B cell (primary cell): ENCODE data around the gene LIG4. TPM values are rescaled to one million over a fixed set of nuclear protein-coding genes. Genes with fewer than 3 reads are reported as not detected.

Source experiments
- ATAC-seq: fragments of 200-7000 bp; cut with Tn5 transposase; one replicate; pipeline ENCODE4 v1.10.0; 2021; ENCODE audit warnings: low read depth, mild to moderate bottlenecking, moderate number of reproducible peaks, moderate library complexity
- CTCF ChIA-PET: fragments of 350-600 bp; sonication (Branson Sonifier 250); formaldehyde crosslinking; loops from one replicate; lab custom pipeline; 2021; ENCODE audit warnings: antibody characterized with exemption, inconsistent platforms; lab: Charles Lee
- POLR2A ChIA-PET: fragments of 350-600 bp; sonication (Branson Sonifier 250); formaldehyde crosslinking; loops from one replicate; lab custom pipeline; 2021; ENCODE audit warnings: antibody characterized with exemption; lab: Charles Lee
- DNase-seq: peaks from one replicate; pipeline ENCODE4 v3.0.0; 2013
- H2AFZ ChIP-seq: 2 replicates; pipeline ENCODE4 v1.6.1; 2012; ENCODE audit warnings: mild to moderate bottlenecking, low read depth, low read length; ENCODE audit not compliant: insufficient read depth, poor library complexity, severe bottlenecking
- H3K27ac ChIP-seq, 2 donors: 1 replicate in 1 of 2; 2 replicates in 1 of 2; pipeline ENCODE4 v1.5.1; 2012 to 2013; ENCODE audit warnings: low read length in 2 of 2, mild to moderate bottlenecking in 2 of 2, moderate library complexity in 1 of 2
- H3K27me3 ChIP-seq, 4 experiments: fragments of 200-600 bp in 1 of 4; sonication (generic) in 1 of 4; replicated peaks in 1 of 4; 1 replicate in 2 of 4; 2 replicates in 2 of 4; pipeline versions ENCODE4 v1.6.1 to v1.7.0; 2013 to 2016; ENCODE audit warnings: low read length in 3 of 4, mild to moderate bottlenecking in 2 of 4, mixed read lengths in 1 of 4, moderate library complexity in 1 of 4; ENCODE audit not compliant: insufficient read depth in 4 of 4, control insufficient read depth in 3 of 4; ENCODE audit errors: control extremely low read depth in 1 of 4
- H3K36me3 ChIP-seq, 2 experiments: replicated peaks in 1 of 2; 1 replicate in 1 of 2; 2 replicates in 1 of 2; pipeline versions ENCODE4 v1.6.1 to v1.7.1; 2013; ENCODE audit warnings: low read length in 1 of 2; ENCODE audit not compliant: insufficient read depth in 2 of 2, control insufficient read depth in 1 of 2; ENCODE audit errors: control extremely low read depth in 1 of 2, extremely low read depth in 1 of 2
- H3K4me1 ChIP-seq, 2 donors: fragments of 200-600 bp in 1 of 2; sonication (generic) in 1 of 2; 1 replicate in 1 of 2; 2 replicates in 1 of 2; pipeline versions ENCODE4 v1.5.1 to v1.6.1; 2013 to 2017; ENCODE audit warnings: low read length in 2 of 2; ENCODE audit not compliant: control insufficient read depth in 2 of 2, insufficient read depth in 2 of 2
- H3K4me2 ChIP-seq: replicated peaks from 2 replicates; pipeline ENCODE3; 2012; ENCODE audit warnings: mild to moderate bottlenecking, low read depth, low read length; ENCODE audit not compliant: poor library complexity, severe bottlenecking
- H3K4me3 ChIP-seq, 5 experiments: fragments of 200-600 bp in 1 of 5; sonication (generic) in 1 of 5; 1 replicate in 3 of 5; 2 replicates in 2 of 5; pipeline versions ENCODE4 v1.5.1 to v1.7.0; 2011 to 2016; ENCODE audit warnings: low read length in 4 of 5, mild to moderate bottlenecking in 4 of 5, low read depth in 2 of 5, control low read depth in 1 of 5, moderate library complexity in 1 of 5; ENCODE audit not compliant: insufficient read depth in 1 of 5; ENCODE audit errors: control extremely low read depth in 1 of 5, extremely low read depth in 1 of 5
- H3K79me2 ChIP-seq: fragments of 200-600 bp; sonication (generic); one replicate; pipeline ENCODE4 v1.6.0; 2016; ENCODE audit warnings: low read length; ENCODE audit not compliant: control insufficient read depth, insufficient read depth
- H3K9ac ChIP-seq: fragments of 200-600 bp; sonication (generic); 2 replicates; pipeline ENCODE4 v1.6.1; 2017; ENCODE audit warnings: mild to moderate bottlenecking, low read length, moderate library complexity
- H3K9me3 ChIP-seq, 3 donors: one replicate each; pipeline versions ENCODE4 v1.6.1 to v1.7.1; 2013; ENCODE audit warnings: low read length in 2 of 3; ENCODE audit not compliant: control insufficient read depth in 2 of 3, insufficient read depth in 1 of 3; ENCODE audit errors: control extremely low read depth in 1 of 3
- H4K20me1 ChIP-seq: 2 replicates; pipeline ENCODE4 v1.6.0; 2012; ENCODE audit warnings: mild to moderate bottlenecking, low read length; ENCODE audit not compliant: insufficient read depth, control insufficient read depth, poor library complexity, severe bottlenecking
- H3K27ac Mint-ChIP-seq: one replicate; pipeline ENCODE4 v1.8.0; 2021; ENCODE audit warnings: mixed read lengths
- H3K27me3 Mint-ChIP-seq: one replicate; pipeline ENCODE4 v1.8.0; 2021; ENCODE audit warnings: mixed read lengths
- H3K4me1 Mint-ChIP-seq: one replicate; pipeline ENCODE4 v1.8.0; 2021; ENCODE audit warnings: mixed read lengths
- H3K4me3 Mint-ChIP-seq: one replicate; pipeline ENCODE4 v1.8.0; 2021; ENCODE audit warnings: mixed read lengths
- H3K9me3 Mint-ChIP-seq: one replicate; pipeline ENCODE4 v1.8.0; 2022; ENCODE audit warnings: mixed read lengths; ENCODE audit not compliant: insufficient read depth
- EZH2 ChIP-seq: IDR thresholded peaks from 2 replicates; pipeline ENCODE4 v1.6.1; 2012; ENCODE audit warnings: borderline replicate concordance, low read depth, mild to moderate bottlenecking, moderate library complexity, low read length; ENCODE audit not compliant: insufficient read depth, poor library complexity, severe bottlenecking
- WGBS: methylation state at CpG from one replicate; pipeline ENCODE4 v1.1.5; 2013; ENCODE audit warnings: missing lambda C conversion rate; ENCODE audit not compliant: insufficient coverage; 5-methylcytosine and 5-hydroxymethylcytosine counted together
- intact Hi-C: fragments of 100-400 bp; cut with micrococcal nuclease; formaldehyde crosslinking; loops from one replicate; pipeline ENCODE4 v1.10.0; 2022
- polyA plus RNA-seq: library from polyadenylated mRNA; depleted of rRNA; stranded (reverse); fragments of >200 nt; gene quantifications from 2 replicates; pipeline ENCODE4 v1.2.3, GENCODE V29; 2012
- total RNA-seq, 2 donors: library from RNA; stranded (reverse); fragments of 120-200 nt in 1 of 2; gene quantifications; 1 replicate in 1 of 2; 2 replicates in 1 of 2; pipeline versions ENCODE4 v1.2.3 to v1.2.4, GENCODE V29; 2013 to 2022
- TF ChIP-seq, protein P1 (sequence below): fragments of 200-600 bp; IDR thresholded peaks from one replicate; pipeline ENCODE4 v1.8.0; 2022; ENCODE audit warnings: antibody characterized with exemption, mild to moderate bottlenecking

The LIG4 gene
- total and polyA plus RNA-seq, 2 donors (not counting 1 experiment from before 2014, with no cell fraction given) = 6.6 to 22.3 TPM

DNA sequence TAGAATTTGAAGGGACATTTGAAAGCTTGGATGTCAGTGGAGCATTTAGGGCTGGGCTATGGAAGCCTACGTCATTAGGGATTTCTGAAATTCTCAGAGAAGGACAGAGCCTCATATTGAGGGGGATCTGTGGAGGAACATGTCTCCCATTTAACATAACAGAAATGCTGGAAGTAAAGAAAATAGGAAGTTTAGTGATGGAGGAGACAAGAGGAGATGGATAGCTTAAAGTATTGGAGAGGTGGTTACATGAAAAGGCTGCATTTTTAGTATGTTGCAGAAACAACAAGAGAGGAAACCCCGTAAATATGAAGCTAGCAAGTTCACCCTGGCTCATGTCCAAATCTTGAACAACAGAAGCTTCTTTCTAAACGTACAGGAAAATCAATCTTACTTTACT is 24.4 kb downstream of the LIG4 start:
- Histone ChIP-seq H3K4me1 (peaks cover 7 to 8% of the 10 kb centered on the region in 2 donors), H2AFZ (no peak overlapping the region), H4K20me1 (no peaks in the 10 kb centered on the region), H3K79me2 (no peaks in the 10 kb centered on the region), H3K4me3 (no peak overlapping the region), H3K36me3 (no peaks in the 10 kb centered on the region), H3K27ac (no peak overlapping the region), H3K9me3 (peaks cover 1 to 23% (median 16%) of the 10 kb centered on the region in 3 donors), H3K27me3 (no peaks in the 10 kb centered on the region), H3K4me2 (no peak overlapping the region), H3K9ac (no peak overlapping the region)
- WGBS = no CpG with 5 or more reads among the region's 3 CpGs
- peaks cover 3% of the 10 kb centered on the region for H3K27me3 Mint-ChIP-seq
- CTCF ChIA-PET = interaction anchor here (1.3 kb wide), 1 partner anchor 35 kb away, joined by 4 read pairs; no protein-coding TSS in a partner anchor
- no peak for DNase-seq
- no peak for ATAC-seq
- TF ChIP-seq, protein P1, sequence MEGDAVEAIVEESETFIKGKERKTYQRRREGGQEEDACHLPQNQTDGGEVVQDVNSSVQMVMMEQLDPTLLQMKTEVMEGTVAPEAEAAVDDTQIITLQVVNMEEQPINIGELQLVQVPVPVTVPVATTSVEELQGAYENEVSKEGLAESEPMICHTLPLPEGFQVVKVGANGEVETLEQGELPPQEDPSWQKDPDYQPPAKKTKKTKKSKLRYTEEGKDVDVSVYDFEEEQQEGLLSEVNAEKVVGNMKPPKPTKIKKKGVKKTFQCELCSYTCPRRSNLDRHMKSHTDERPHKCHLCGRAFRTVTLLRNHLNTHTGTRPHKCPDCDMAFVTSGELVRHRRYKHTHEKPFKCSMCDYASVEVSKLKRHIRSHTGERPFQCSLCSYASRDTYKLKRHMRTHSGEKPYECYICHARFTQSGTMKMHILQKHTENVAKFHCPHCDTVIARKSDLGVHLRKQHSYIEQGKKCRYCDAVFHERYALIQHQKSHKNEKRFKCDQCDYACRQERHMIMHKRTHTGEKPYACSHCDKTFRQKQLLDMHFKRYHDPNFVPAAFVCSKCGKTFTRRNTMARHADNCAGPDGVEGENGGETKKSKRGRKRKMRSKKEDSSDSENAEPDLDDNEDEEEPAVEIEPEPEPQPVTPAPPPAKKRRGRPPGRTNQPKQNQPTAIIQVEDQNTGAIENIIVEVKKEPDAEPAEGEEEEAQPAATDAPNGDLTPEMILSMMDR = no peak
- no peak for TF ChIP-seq EZH2
- H3K4me1 Mint-ChIP-seq = peaks cover 7% of the 10 kb centered on the region
- intact Hi-C loops = no loop called here
- POLR2A ChIA-PET = no interaction called here
- H3K4me3 Mint-ChIP-seq = no peak overlapping the region
- peaks cover 3% of the 10 kb centered on the region for H3K9me3 Mint-ChIP-seq
- H3K27ac Mint-ChIP-seq = no peak overlapping the region

DNA sequence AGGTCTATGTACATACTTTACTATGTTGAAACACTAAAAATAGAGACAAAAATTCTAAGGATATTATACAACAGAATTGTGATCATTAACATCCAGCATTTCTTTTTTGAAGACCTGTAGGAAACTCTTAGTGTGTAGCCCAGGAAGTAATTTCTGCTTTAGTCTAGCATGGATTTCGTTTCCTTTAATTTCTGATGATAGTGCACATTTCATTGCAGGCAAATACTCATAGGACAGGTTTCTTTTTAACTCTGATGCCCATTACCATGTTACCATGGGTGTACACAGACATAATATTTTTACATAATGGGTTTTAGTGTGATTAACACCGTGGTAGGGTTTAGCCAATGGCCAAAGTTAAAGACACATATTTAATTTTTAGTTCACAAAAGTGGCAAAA is 27.1 kb downstream of the LIG4 start:
- no peak for TF ChIP-seq EZH2
- TF ChIP-seq, protein P1 = no peak
- H3K27ac Mint-ChIP-seq = no peak overlapping the region
- no peaks in the 10 kb centered on the region for H3K9me3 Mint-ChIP-seq

More for the DNA sequence above, 27.1 kb downstream of the LIG4 start:
- DNase-seq = no peak
- H4K20me1 ChIP-seq = no peaks in the 10 kb centered on the region
- no CpG with 5 or more reads among the region's 2 CpGs for WGBS
- H3K27me3 ChIP-seq = no peaks in the 10 kb centered on the region
- Mint-ChIP-seq H3K27me3 (peaks cover 3% of the 10 kb centered on the region), H3K4me1 (peaks cover 26% of the 10 kb centered on the region), H3K4me3 (no peak overlapping the region)
- no peak overlapping the region for H3K4me3 ChIP-seq
- no peak overlapping the region for H3K9ac ChIP-seq
- no peaks in the 10 kb centered on the region for H3K79me2 ChIP-seq
- intact Hi-C loops = no loop called here
- H3K36me3 ChIP-seq = no peaks in the 10 kb centered on the region
- ChIA-PET CTCF (interaction anchor here (1.0 kb wide), 1 partner anchor 10 kb away, joined by 3 read pairs; no protein-coding TSS in a partner anchor), POLR2A (no interaction called here)
- no peak overlapping the region for H3K4me2 ChIP-seq
- peaks cover 23 to 28% of the 10 kb centered on the region in 2 donors for H3K4me1 ChIP-seq
- H3K27ac ChIP-seq = no peak overlapping the region
- no peak for ATAC-seq
- peaks cover 0 to 5% (median 0%) of the 10 kb centered on the region in 3 donors for H3K9me3 ChIP-seq
- H2AFZ ChIP-seq = no peak overlapping the region
